Measurements from ENCODE around the gene FHIP2A.

FHIP2A gene

GRCh38 chr10:114871379-114871778 is 49.8 kb downstream of the FHIP2A start:
- H3K4me2 ChIP-seq (ENCODE audit: insufficient read depth, low read length), result no peak overlapping the region
- H3K79me2 ChIP-seq (ENCODE audit: insufficient read depth, low read length), result no peaks in the 10 kb centered on the region
- no peak overlapping the region for H3K27ac ChIP-seq (ENCODE audit: low read length)
- no peaks in the 10 kb centered on the region for H3K36me3 ChIP-seq (ENCODE audit: insufficient read depth, low read length)
- H3K27me3 ChIP-seq (ENCODE audit: insufficient read depth, low read length, poor library complexity), result no peaks in the 10 kb centered on the region
- DNase-seq (no peak), ATAC-seq (ENCODE audit: insufficient read depth, low read depth) (no peak)
- no peaks in the 10 kb centered on the region for H3K4me1 ChIP-seq (ENCODE audit: insufficient read depth, low read length)
- no peaks in the 10 kb centered on the region for H4K20me1 ChIP-seq (ENCODE audit: insufficient read depth, low read length)
- no peaks in the 10 kb centered on the region for H3K9me3 ChIP-seq (ENCODE audit: insufficient read depth, low read length, severe bottlenecking)
- no peak overlapping the region for H2AFZ ChIP-seq (ENCODE audit: low read depth, low read length)
- H3K4me3 ChIP-seq (ENCODE audit: low read depth in 1 of 2, low read length in 2 of 2), result no peak overlapping the region
- no peak overlapping the region for H3K9ac ChIP-seq (ENCODE audit: low read depth, low read length)
- no peak for TF ChIP-seq EZH2 (IDR thresholded peaks at IDR 0.05; ENCODE audit: borderline replicate concordance, low read depth, low read length, severe bottlenecking)
- no peak for TF ChIP-seq CTCF (IDR thresholded peaks at IDR 0.05; ENCODE audit: borderline replicate concordance, extremely low read depth, low read length, poor library complexity, severe bottlenecking)

All from DND-41 (cell line).